ENCODE data around the gene FYN. TPM values are rescaled to one million over a fixed set of nuclear protein-coding genes. Genes with fewer than 3 reads are reported as not detected.

Gene FYN
- total and polyA plus RNA-seq, 2 of the 8 experiments (the other 6 are each of a cell fraction or from before 2014, with no cell fraction given), result 46.8 to 97.2 TPM

GRCh38 chr6:111736005-111736608 is 137.1 kb downstream of the FYN start:
- H2BK15ac ChIP-seq (ENCODE audit: low read length), result no peak overlapping the region
- peaks cover 14% of the 10 kb centered on the region in 2 experiments for H3K9me3 ChIP-seq (ENCODE audit: insufficient read depth in 2 of 2, low read depth in 1 of 2, low read length in 1 of 2)
- peaks cover 0 to 8% (median 2%) of the 10 kb centered on the region in 4 experiments; a peak in 3 of 8 replicates for H3K36me3 ChIP-seq (ENCODE audit: control insufficient read depth in 2 of 4, insufficient read depth in 4 of 4, low read length in 3 of 4)
- H3K27me3 ChIP-seq (replicated peaks in 1 of 4; ENCODE audit: control insufficient read depth in 3 of 4, extremely low read depth in 1 of 4, insufficient read depth in 3 of 4, low read length in 3 of 4), result no peaks in the 10 kb centered on the region
- H3K23ac ChIP-seq (ENCODE audit: insufficient read length), result no peak overlapping the region
- FAIRE-seq, result no peak
- H3K56ac ChIP-seq (replicated peaks; ENCODE audit: insufficient read length, low read depth, low read length), result no peak overlapping the region
- no peak overlapping the region for H3K9ac ChIP-seq (replicated peaks in 1 of 4; ENCODE audit: extremely low read depth in 1 of 4, low read depth in 3 of 4, low read length in 3 of 4)
- H3K4me3 ChIP-seq (ENCODE audit: extremely low read depth in 1 of 4, insufficient read depth in 2 of 4, low read depth in 3 of 4, low read length in 4 of 4), result no peak overlapping the region
- H3K18ac ChIP-seq (ENCODE audit: extremely low read depth, low read length), result no peak overlapping the region
- no peak for DNase-seq (ENCODE audit: low read depth in 1 of 2, low spot score in 2 of 2)
- no peak overlapping the region for H3K4ac ChIP-seq (replicated peaks; ENCODE audit: insufficient read length, low read depth, low read length)
- H4K91ac ChIP-seq (replicated peaks; ENCODE audit: insufficient read length, low read length), result no peak overlapping the region
- no peak overlapping the region for H2BK5ac ChIP-seq (ENCODE audit: low read depth, low read length)
- H3K4me1 ChIP-seq (replicated peaks in 1 of 4; ENCODE audit: control insufficient read depth in 3 of 4, insufficient read depth in 4 of 4, low read length in 3 of 4), result peaks cover 3 to 8% (median 4%) of the 10 kb centered on the region in 4 experiments; a peak in 6 of 7 replicates
- POLR2A ChIA-PET (ENCODE audit: partially characterized antibody), result interaction anchor here (1.6 kb wide), 2 partner anchors 10 to 34 kb away, joined by 4 read pairs; no protein-coding TSS in a partner anchor
- H2BK120ac ChIP-seq (replicated peaks; ENCODE audit: low read depth, low read length), result no peak overlapping the region
- no peak overlapping the region for H2BK12ac ChIP-seq (ENCODE audit: low read depth, low read length)
- peaks cover 4% of the 10 kb centered on the region; the same call in 1 of the 2 replicates for H3K79me1 ChIP-seq (ENCODE audit: low read depth, low read length)
- H3K4me2 ChIP-seq (ENCODE audit: insufficient read depth in 1 of 2, low read depth in 2 of 2, low read length in 2 of 2), result no peak overlapping the region
- 90% methylated on average over 4 of the region's 4 CpGs; no CpG with 5 or more reads in 1 of the 2 experiments for WGBS, 2 experiments (ENCODE audit: extremely low coverage in 1 of 2, insufficient coverage in 1 of 2, insufficient read length in 1 of 2, insufficient replicate concordance in 2 of 2, low coverage in 1 of 2, low lambda C conversion rate in 2 of 2, missing lambda C conversion rate in 1 of 2)
- CTCF ChIA-PET (ENCODE audit: partially characterized antibody), result interaction anchor here (0.6 to 7.1 kb wide), 11 partner anchors 9 to 306 kb away, joined by 3 to 33 read pairs (median 4); no protein-coding TSS in a partner anchor
- H3K27ac ChIP-seq (ENCODE audit: low read depth, low read length), result no peak overlapping the region
- no peak overlapping the region for H4K8ac ChIP-seq (ENCODE audit: extremely low read depth, insufficient read depth, low read length)
- no peaks in the 10 kb centered on the region for H4K20me1 ChIP-seq (replicated peaks in 1 of 2; ENCODE audit: control insufficient read depth in 1 of 2, insufficient read depth in 2 of 2, low read length in 2 of 2)
- H4K5ac ChIP-seq (ENCODE audit: insufficient read length, low read depth, low read length), result no peak overlapping the region
- peaks cover 0 to 7% of the 10 kb centered on the region in 2 experiments; a peak in 2 of 4 replicates for H3K79me2 ChIP-seq (ENCODE audit: control insufficient read depth in 1 of 2, insufficient read depth in 2 of 2, low read length in 2 of 2)
- H3K14ac ChIP-seq (ENCODE audit: insufficient read length), result no peak overlapping the region
- H3K23me2 ChIP-seq (ENCODE audit: low read depth, low read length), result no peaks in the 10 kb centered on the region
- no peak overlapping the region for H2AFZ ChIP-seq (ENCODE audit: low read length)
- no peak overlapping the region for H2BK20ac ChIP-seq (ENCODE audit: low read length)
- no peak overlapping the region for H2AK5ac ChIP-seq (ENCODE audit: low read depth, low read length)
- TF ChIP-seq SRF (IDR thresholded peaks at IDR 0.05; ENCODE audit: low read depth, low read length) (no peak), TBP (IDR thresholded peaks at IDR 0.05; ENCODE audit: low read depth, low read length) (no peak), HDAC2 (IDR thresholded peaks at IDR 0.05; ENCODE audit: borderline replicate concordance in 1 of 2, low read depth in 2 of 2, low read length in 2 of 2) (no peak), EP300 (IDR thresholded peaks at IDR 0.05; ENCODE audit: borderline replicate concordance in 1 of 2, low read depth in 2 of 2, low read length in 2 of 2) (no peak), GABPA (IDR thresholded peaks at IDR 0.05; ENCODE audit: borderline replicate concordance, insufficient read depth, low read length) (no peak), PHF8 (conservative IDR thresholded peaks at IDR 0.05; ENCODE audit: low read depth, low read length) (no peak), KDM4A (IDR thresholded peaks at IDR 0.05; ENCODE audit: low read depth, low read length, severe bottlenecking) (no peak), SP1 (IDR thresholded peaks at IDR 0.05; ENCODE audit: low read depth, low read length) (no peak), SIN3A (conservative IDR thresholded peaks at IDR 0.05 in 1 of 2, IDR thresholded peaks at IDR 0.05 in 1 of 2; ENCODE audit: low read depth in 1 of 2, low read length in 2 of 2) (no peak), HDAC6 (IDR thresholded peaks at IDR 0.05; ENCODE audit: low read depth, low read length) (no peak)
- TF ChIP-seq, protein P1, sequence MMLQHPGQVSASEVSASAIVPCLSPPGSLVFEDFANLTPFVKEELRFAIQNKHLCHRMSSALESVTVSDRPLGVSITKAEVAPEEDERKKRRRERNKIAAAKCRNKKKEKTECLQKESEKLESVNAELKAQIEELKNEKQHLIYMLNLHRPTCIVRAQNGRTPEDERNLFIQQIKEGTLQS (IDR thresholded peaks at IDR 0.05; ENCODE audit: insufficient read depth, low read depth, low read length), result no peak
